DMS 273 (cell line): ENCODE results near the gene CDHR1.
"Not testable (repeated sequence)": the region's sequence is repeated elsewhere in the genome, so short reads cannot be mapped to it uniquely, and the experiment has no call there.

Experiments used
- DNase-seq: peaks from one replicate; lab custom pipeline; 2025; ENCODE audit not compliant: unreplicated experiment; lab: John Stamatoyannopoulos, UW

CDHR1 gene

GRCh38 chr10:84194424-84195043, at the start of gene CDHR1:
Gene CDHR1, plus strand, starts transcription at chr10:84194537. Its CDS starts 224 bp downstream, at chr10:84194761.
- peak; percentile 59 for DNase-seq

- no peak for DNase-seq
Observed at GRCh38 chr10:84147347-84147746, 47.0 kb upstream of the CDHR1 start.

- DNase-seq = peak; percentile 54
Observed at GRCh38 chr10:84148006-84148597, 46.2 kb upstream of the CDHR1 start.

- DNase-seq = no peak
Observed at GRCh38 chr10:84149854-84150253, 44.5 kb upstream of the CDHR1 start.

- no peak for DNase-seq
Observed at GRCh38 chr10:84152769-84153168, 41.6 kb upstream of the CDHR1 start.

GRCh38 chr10:84155521-84155920, 38.8 kb upstream of the CDHR1 start:
- no peak for DNase-seq

- no peak for DNase-seq
Observed at GRCh38 chr10:84156009-84156408, 38.3 kb upstream of the CDHR1 start.

- no peak for DNase-seq
Observed at GRCh38 chr10:84156768-84157167, 37.6 kb upstream of the CDHR1 start.

GRCh38 chr10:84158061-84158460, 36.3 kb upstream of the CDHR1 start:
- DNase-seq = peak; percentile 25

GRCh38 chr10:84158550-84158949, 35.8 kb upstream of the CDHR1 start:
- DNase-seq = no peak

GRCh38 chr10:84159076-84159685, 35.2 kb upstream of the CDHR1 start:
- no peak for DNase-seq

- peak; percentile 1 for DNase-seq
Observed at GRCh38 chr10:84160663-84161362, 33.5 kb upstream of the CDHR1 start.

- no peak for DNase-seq
Observed at GRCh38 chr10:84163996-84164395, 30.3 kb upstream of the CDHR1 start.

- DNase-seq = no peak
Observed at GRCh38 chr10:84164442-84164841, 29.9 kb upstream of the CDHR1 start.

- no peak for DNase-seq
Observed at GRCh38 chr10:84166620-84167288, 27.6 kb upstream of the CDHR1 start.

- DNase-seq = not testable (repeated sequence)
Observed at GRCh38 chr10:84167289-84167653, 27.1 kb upstream of the CDHR1 start.

- not testable (repeated sequence) for DNase-seq
Observed at GRCh38 chr10:84168382-84168781, 26.0 kb upstream of the CDHR1 start.

- DNase-seq = not testable (repeated sequence)
Observed at GRCh38 chr10:84171237-84171636, 23.1 kb upstream of the CDHR1 start.

- not testable (repeated sequence) for DNase-seq
Observed at GRCh38 chr10:84171700-84172466, 22.5 kb upstream of the CDHR1 start.

- no peak for DNase-seq
Observed at GRCh38 chr10:84172467-84173356, 21.6 kb upstream of the CDHR1 start.
